Activated CD4-positive, alpha-beta T cell treated with anti-CD3 and anti-CD28 coated beads, Interleukin-2, amount 50 U/mL, for 1 hour (primary cell): Measurements from ENCODE around the gene R3HDM4.
A peak's percentile ranks its signal among the peaks of the same experiment; 100 is the strongest.

Experiments
- DNase-seq: peaks from one replicate; pipeline ENCODE4 v3.0.0-alpha.2; 2020

The R3HDM4 gene

DNA sequence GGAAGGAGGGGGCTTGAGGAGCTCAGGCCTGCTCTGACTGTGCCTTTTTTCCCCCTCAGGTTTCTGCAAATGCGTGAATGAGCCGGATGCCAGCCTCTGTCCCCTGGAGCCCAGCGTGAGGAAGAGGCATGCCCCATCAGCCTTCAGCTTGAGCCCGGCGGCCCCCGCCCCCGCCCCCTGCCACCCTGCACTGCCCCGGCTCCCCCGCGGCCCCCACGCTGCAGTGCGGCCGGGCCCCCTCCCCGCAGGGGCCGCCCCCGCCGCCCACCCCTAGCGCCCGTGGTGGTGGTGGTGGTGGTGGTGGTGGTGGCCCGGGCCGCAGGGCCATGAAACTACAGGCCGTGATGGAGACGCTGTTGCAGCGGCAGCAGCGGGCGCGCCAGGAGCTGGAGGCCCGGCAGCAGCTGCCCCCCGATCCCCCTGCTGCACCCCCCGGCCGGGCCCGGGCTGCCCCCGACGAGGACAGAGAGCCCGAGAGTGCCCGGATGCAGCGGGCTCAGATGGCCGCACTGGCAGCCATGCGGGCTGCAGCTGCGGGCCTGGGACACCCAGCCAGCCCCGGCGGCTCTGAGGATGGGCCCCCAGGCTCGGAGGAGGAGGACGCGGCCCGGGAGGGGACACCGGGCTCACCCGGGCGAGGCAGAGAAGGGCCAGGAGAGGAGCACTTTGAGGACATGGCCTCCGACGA lies 16.3 kb upstream of the R3HDM4 start:
- no peak for DNase-seq

DNA sequence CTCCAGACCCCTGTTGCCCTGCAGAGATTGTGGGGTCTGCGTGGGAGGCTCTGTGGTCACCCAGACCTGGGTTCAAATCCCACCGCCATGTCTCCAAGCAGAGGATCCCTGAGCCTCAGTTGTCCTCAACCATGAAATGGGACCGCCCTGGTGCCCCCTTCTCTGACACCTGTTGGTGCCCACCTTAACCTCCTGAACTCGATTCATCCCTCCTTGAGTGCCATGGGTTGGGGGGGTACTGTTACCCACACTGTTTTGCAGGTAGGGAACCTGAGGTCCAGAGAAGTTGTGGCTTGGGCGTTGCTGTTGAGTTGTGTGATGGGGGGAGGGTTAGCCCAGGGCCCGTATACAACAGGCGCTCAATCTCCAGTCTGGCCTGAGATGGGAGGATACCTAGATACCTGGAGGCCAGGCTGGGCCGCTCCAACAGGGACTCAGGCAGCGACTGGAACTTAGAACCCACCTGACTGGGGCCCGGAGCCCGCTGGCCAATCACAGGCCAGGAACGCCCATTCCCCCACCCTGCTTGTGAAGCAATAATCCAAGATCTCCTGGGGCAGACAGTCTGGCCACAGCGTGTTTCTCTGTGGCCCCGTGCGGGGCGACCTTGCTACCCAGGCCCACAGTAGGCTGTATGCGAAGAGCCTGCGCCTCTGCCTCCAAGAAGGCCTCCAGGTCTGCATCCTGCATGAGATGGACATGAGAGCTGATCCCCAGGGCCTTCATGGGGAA lies 15.6 kb upstream of the R3HDM4 start:
- no peak for DNase-seq

DNA sequence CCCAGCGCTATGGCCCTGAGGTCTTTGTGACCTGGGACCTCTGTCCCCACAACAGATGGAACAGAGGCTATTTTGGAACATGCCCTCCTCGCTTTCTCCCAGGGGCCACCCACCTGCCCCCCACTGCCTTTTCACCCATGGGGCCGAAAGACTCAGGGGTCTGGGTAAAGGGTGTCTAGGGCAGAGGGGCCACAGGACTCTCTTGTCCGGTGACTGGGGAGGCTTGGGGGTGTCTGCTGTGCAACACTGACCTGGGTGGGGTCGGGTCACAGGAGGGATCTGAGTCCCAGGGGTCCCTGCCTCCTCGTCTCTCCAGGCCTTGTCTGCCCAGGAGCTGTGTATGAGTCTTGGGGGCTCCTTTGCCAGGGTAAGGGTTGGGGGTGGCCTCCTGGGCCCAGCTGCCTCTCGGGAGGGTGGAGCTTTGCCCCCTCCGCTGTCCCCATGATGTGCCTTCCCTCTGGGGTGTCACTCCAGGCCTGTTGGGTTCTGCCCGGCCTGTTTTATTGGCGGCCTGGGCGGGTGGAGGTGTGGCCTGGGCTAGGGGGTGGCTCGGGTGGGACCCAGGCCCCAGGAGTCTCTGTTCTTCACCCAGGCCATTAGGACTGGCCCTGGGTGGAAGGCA lies 14.9 kb upstream of the R3HDM4 start:
- DNase-seq, result no peak

DNA sequence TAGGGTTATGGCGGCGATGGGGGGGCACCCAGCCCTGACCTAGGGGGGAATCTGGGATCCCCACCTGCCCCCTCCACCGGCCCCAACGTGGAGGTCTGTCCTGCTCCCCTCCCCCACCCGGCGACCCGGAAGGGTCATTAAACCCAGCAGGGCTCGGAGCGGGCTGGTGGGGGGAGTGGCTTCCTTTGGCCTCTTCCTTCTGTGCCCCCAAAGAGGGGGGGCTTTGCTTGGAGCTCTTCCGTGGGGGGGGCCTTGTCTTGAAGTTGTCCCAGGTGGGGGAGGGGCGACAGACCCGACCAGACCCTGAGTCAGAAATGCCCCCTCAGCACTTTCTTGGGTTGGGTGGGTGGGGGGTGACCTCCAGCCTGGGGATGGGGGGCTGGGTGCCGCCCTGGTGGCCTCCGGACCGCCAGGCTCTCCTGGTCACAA lies 14.3 kb upstream of the R3HDM4 start:
- no peak for DNase-seq

- no peak for DNase-seq
Observed at GRCh38 chr19:926589-927350, 13.8 kb upstream of the R3HDM4 start.

- DNase-seq, result no peak
Observed at GRCh38 chr19:926323-926588, 13.2 kb upstream of the R3HDM4 start.

GRCh38 chr19:925526-926322 lies 12.7 kb upstream of the R3HDM4 start, which contains the start of gene ARID3A:
ARID3A (plus strand) TSS chr19:926035; CDS start chr19:929529, 3,494 bp downstream.
- DNase-seq, result peak; percentile 70

DNA sequence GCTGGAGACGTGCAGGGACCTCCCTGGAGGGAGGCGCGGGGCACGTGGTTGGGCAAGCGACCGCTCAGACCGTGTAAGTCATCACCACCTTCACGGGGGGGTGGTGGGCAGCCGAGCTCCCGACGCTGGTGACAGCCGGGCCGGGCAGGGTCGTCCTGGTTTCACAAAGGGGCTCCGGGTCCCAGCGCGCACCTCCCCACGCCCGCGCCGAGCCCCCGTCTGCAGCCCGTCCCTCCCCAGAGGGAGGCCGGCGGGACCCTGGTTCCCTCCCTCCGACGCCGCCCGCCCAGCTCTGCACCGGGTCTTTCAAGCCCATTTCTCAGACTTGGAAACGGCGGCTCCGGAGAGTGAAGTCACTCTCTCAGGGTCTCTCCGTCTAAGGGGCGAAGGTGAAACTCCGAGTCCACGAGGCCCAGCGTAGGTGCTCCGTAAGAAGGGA lies 12.1 kb upstream of the R3HDM4 start:
- DNase-seq, result no peak

DNA sequence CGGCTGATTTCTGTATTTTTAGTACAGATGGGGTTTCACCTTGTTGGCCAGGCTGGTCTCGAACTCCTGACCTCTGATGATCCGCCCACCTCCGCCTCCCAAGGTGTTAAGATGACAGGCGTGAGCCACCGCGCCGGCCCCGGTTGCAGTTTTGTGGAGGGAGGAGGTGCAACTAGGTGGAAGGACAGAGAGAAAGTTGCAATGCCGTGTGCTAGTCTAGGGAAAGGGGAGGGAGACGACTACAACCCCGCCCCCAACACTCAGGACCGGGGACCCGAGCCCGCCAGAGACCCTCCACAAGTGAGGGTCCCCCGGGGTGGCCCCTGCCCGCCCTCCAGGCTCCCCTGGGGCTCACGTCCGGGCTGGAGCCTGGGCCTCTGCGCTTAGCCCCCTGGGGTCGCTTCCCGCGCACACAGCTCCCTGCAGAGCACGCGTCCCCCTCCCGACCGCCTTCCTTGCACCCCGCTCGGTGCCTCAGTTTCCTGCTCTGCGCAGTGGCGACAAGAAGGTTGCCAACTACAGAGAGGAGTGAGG lies 11.6 kb upstream of the R3HDM4 start:
- DNase-seq, result no peak

- DNase-seq, result peak; percentile 75
Observed at GRCh38 chr19:920051-920864, 7.2 kb upstream of the R3HDM4 start.

DNA sequence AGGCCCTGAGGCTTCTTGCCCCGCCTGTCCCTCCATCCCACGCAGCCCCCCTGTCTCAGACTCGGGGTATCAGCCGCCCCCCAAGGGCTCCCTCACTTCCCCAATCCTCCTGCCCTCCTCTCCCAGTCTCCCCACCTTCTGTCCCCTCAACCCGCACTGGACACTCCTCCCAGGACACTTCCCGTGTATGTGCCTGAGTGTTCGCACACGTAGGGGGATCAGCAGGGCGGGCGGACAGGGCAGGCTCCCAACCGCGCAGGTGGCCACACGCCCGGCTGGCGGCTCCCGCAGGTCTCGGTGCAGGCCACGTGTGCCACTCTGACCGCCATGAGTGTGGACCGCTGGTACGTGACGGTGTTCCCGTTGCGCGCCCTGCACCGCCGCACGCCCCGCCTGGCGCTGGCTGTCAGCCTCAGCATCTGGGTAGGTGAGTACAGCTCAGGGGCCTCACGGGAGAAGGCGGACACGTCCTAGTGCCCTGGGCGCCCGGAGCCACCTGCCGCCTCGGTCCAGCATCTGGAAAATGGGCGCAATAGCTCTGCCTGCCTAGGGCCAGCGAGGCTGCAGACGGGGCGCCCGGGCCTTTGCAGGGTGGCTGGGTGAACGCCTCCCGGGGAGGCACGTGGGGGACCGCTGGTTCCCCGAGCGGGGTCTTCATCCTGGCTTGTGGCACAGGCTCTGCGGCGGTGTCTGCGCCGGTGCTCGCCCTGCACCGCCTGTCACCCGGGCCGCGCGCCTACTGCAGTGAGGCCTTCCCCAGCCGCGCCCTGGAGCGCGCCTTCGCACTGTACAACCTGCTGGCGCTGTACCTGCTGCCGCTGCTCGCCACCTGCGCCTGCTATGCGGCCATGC lies 6.4 kb upstream of the R3HDM4 start:
- DNase-seq, result peak; percentile 55

DNA sequence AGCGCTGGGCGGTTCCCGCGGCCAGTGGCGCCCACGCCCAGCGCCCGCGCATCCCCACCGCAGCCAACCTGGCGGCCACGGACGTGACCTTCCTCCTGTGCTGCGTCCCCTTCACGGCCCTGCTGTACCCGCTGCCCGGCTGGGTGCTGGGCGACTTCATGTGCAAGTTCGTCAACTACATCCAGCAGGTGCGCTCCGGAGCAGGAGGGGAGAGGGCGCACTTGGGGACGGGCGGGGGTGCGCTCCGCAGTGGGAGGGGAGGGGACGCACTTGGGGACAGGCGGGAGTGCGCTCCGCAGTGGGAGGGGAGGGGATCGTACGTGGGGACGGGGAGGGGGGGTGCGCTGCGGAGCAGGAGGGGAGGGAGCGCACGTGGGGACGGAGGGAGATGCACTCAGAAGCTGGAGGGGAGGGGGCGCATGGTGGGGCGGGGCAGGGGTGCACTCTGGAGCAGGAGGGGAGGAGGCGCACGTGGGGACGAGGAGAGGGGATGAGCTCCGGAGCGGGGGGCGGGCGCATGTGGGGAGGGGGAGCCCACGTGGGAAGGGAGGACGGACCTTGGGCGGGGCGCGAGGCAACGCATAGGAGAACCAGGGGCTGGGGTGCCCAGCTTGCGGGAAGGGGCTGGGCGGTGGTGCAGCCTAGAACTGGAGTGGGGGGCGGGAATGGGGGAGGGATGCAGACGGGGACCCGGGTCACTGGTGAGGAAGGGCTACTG lies 5.6 kb upstream of the R3HDM4 start:
- DNase-seq, result peak; percentile 30

GRCh38 chr19:918152-918437 lies 5.1 kb upstream of the R3HDM4 start:
- DNase-seq, result no peak

DNA sequence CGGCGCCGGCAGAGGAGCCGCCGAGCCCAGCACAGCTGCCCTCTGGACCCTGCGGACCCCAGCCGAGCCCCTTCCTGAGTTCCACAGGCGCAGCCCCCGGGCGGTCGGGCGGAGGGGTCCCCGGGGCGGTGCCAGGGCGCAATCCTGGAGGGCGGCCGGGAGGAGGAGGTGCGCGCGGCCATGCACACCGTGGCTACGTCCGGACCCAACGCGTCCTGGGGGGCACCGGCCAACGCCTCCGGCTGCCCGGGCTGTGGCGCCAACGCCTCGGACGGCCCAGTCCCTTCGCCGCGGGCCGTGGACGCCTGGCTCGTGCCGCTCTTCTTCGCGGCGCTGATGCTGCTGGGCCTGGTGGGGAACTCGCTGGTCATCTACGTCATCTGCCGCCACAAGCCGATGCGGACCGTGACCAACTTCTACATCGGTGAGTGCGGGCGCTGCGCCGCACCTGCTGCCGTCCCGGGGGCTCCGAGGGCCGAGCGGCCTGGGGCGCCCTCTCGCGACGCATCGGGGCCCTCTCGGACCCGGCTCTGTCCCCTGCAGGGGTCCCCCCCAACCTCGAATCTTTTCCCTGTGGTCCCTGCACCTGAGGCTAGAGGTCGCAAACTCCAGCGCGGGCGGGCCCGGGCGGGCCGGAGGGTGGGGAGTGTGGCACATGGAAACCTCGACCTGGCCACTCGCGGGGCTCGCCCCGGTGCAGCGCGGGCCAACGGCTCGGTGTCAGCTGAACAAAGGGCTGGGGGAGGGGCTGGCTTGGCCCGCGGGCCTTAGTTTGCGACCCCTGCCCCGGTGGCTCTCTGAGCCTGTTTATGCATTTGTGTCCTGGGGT lies 4.5 kb upstream of the R3HDM4 start, which contains the start of gene KISS1R:
TSS of gene KISS1R (plus strand) at position 11 of the 829 bp plus-strand sequence. CDS start at position 181, 170 bp downstream.
- peak; percentile 51 for DNase-seq

GRCh38 chr19:916645-917322 lies 3.8 kb upstream of the R3HDM4 start:
- no peak for DNase-seq

GRCh38 chr19:912181-913079 lies 589 bp downstream of the R3HDM4 start:
- DNase-seq, result peak; percentile 51
